SU-DHL-6 (cell line): ENCODE measurements around the gene MAP2K3.
"Not testable (repeated sequence)": the region's sequence is repeated elsewhere in the genome, so short reads cannot be mapped to it uniquely, and the experiment has no call there.

Experiments used
- EZH2phosphoT487 ChIP-seq: fragments of 200-600 bp; sonication (generic), shearing (Covaris generic); conservative IDR thresholded peaks from 2 replicates; pipeline ENCODE4 v1.6.1; 2018; ENCODE audit warnings: mild to moderate bottlenecking, antibody characterized with exemption, low read length, moderate library complexity, mixed read lengths
- TF ChIP-seq, protein P1 (sequence below): fragments of 200-600 bp; sonication (generic); IDR thresholded peaks from one replicate; pipeline ENCODE4 v1.5.1; 2017; ENCODE audit warnings: antibody characterized with exemption, mild to moderate bottlenecking, low read length, moderate library complexity; ENCODE audit not compliant: insufficient read depth, poor library complexity, severe bottlenecking

DNA sequence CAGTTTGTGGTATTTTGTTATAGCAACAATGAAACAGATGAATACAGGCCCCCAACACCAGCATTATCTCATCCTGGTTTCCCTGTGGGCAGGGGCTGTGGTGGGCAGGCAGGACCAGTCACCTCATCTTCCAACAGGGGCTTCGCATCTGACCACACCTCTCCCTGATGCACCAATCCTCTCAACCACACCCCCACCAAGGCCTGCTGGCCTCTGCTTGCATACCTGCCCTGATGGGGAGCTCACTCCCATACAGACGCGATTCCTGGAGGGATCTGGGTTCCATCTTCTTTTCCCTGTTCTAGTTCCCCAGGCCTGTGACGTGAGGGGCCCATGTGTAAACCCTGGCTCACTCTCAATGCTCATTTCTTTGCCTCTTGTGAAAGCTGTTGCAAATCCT is 34.7 kb downstream of the MAP2K3 start:
- TF ChIP-seq, protein P1, sequence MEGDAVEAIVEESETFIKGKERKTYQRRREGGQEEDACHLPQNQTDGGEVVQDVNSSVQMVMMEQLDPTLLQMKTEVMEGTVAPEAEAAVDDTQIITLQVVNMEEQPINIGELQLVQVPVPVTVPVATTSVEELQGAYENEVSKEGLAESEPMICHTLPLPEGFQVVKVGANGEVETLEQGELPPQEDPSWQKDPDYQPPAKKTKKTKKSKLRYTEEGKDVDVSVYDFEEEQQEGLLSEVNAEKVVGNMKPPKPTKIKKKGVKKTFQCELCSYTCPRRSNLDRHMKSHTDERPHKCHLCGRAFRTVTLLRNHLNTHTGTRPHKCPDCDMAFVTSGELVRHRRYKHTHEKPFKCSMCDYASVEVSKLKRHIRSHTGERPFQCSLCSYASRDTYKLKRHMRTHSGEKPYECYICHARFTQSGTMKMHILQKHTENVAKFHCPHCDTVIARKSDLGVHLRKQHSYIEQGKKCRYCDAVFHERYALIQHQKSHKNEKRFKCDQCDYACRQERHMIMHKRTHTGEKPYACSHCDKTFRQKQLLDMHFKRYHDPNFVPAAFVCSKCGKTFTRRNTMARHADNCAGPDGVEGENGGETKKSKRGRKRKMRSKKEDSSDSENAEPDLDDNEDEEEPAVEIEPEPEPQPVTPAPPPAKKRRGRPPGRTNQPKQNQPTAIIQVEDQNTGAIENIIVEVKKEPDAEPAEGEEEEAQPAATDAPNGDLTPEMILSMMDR = not testable (repeated sequence)
- not testable (repeated sequence) for TF ChIP-seq EZH2phosphoT487
